Subcutaneous adipose tissue (tissue), 4 donors: ENCODE results near the gene CANX. TPM values are rescaled to one million over a fixed set of nuclear protein-coding genes. Genes with fewer than 3 reads are reported as not detected.

Experiments used
- total RNA-seq, 4 donors: library from RNA; depleted of rRNA; stranded (reverse); fragments of >200 nt; gene quantifications; one replicate each; pipeline ENCODE4 v1.1.0, GENCODE V29; 2016
- TF ChIP-seq, protein P1 (sequence below): fragments of 450-650 bp; IDR thresholded peaks from one replicate; pipeline ENCODE4 v1.5.1; 2016; ENCODE audit warnings: low read depth, mild to moderate bottlenecking, control low read depth, antibody characterized with exemption, moderate library complexity

CANX gene
- total RNA-seq, 4 donors from 2014 or later, result 304 to 430 (median 379) TPM

DNA sequence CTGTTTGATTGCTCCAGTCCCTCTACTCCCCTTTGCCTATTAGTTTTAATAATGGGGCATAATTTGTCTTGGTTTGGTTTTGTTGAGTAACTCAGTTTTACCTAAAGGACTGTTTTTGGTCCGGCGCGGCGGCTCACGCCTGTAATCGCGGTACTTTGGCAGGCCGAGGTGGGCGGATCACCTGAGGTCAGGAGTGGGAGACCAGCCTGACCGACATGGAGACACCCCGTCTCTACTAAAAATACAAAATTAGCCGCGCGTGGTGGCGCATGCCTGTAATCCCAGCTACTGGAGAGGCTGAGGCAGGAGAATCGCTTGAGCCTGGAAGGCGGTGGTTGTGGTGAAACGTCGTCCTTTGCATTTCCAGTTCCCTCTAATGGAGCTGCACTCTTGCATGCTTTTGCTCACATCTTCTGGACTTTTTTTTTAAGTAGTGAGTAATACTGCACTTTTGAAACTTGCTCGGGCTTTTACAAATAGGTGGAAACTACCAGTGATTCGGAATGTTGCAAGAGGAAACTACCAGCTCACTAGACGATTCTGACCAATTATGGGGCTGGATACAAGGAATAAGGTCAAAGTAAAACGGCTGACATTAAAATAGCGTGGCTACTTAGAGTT, 33.1 kb downstream of the CANX start:
- TF ChIP-seq, protein P1, sequence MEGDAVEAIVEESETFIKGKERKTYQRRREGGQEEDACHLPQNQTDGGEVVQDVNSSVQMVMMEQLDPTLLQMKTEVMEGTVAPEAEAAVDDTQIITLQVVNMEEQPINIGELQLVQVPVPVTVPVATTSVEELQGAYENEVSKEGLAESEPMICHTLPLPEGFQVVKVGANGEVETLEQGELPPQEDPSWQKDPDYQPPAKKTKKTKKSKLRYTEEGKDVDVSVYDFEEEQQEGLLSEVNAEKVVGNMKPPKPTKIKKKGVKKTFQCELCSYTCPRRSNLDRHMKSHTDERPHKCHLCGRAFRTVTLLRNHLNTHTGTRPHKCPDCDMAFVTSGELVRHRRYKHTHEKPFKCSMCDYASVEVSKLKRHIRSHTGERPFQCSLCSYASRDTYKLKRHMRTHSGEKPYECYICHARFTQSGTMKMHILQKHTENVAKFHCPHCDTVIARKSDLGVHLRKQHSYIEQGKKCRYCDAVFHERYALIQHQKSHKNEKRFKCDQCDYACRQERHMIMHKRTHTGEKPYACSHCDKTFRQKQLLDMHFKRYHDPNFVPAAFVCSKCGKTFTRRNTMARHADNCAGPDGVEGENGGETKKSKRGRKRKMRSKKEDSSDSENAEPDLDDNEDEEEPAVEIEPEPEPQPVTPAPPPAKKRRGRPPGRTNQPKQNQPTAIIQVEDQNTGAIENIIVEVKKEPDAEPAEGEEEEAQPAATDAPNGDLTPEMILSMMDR, result no peak

DNA sequence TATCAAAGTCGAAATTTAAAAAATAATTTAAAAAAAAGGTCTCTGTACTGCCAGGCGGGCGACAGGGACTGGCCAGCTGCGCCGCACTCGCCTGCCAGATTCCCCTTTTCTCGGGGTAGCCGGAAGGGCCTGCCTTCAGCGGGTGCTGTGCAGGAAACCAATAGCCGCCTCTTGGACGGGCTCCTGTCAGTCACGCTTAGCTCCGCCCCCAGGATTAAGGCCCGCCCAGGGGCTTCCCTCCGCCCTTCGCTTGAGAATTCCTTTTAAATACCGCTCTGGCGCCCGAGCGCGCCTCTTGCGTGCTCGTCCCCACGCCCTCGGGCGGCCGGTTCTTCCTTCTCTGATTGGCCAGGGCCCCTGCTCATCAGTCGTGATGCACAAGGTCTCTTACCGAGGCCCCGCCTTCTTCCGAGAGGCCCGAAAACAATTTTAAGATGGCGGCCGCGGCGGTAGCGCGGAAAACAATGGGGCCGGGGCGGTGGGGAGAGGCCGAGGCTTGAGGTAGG, 33.7 kb downstream of the CANX start, which contains the start of gene MAML1:
MAML1 (plus strand) TSS at position 411 of the 506 bp plus-strand sequence. CDS start 291 bp downstream, outside the sequence.
- TF ChIP-seq, protein P1, result no peak

DNA sequence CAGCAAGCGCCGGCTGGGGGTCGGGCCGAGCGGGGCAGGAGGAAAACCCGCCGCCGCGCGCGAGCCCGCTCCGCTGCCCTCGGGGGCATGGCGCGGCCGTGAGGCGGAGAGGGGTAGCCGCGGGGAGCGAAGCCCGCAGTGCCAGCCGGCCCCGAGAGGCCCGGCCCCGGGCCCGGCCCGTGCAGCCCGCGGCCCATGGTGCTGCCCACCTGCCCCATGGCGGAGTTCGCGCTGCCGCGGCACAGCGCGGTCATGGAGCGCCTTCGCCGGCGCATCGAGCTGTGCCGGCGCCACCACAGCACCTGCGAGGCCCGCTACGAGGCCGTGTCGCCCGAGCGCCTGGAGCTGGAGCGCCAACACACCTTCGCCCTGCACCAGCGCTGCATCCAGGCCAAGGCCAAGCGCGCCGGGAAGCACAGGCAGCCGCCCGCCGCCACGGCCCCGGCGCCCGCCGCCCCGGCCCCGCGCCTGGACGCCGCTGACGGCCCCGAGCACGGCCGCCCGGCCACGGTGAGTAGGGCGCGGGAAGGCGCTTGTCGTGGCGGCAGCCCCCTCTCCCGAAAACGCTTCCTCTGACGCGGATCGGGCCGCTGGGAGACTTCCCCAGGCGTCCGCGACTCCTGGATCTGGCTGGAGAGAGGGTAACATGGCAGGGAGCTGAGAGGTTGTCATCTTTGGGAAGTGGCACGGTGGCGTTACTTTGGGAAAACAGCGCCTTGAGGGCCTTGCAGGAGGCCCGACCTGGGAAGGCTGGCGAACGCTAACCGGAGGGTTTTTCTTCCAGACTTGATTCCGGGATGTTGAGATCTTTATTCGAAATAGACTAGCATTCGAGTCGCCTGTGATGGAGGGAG, 34.4 kb downstream of the CANX start:
- TF ChIP-seq, protein P1, result no peak

DNA sequence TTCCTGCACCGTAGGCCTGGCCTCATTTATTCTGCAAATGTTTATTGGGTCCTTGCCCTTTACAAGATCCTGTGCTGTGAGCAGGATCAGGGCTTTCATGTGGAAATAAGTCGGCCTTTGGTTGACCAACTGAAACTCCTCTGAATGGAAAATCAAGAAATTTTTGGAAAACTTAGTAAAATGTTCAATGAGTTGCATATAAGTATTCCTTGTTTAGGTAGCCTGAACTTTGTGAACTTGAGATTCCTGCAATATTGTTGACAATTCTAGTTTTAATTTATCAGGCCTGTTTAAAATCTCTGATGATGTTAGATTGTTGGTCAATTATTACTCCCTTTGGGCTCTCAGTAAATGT, 35.0 kb downstream of the CANX start:
- TF ChIP-seq, protein P1, result no peak

DNA sequence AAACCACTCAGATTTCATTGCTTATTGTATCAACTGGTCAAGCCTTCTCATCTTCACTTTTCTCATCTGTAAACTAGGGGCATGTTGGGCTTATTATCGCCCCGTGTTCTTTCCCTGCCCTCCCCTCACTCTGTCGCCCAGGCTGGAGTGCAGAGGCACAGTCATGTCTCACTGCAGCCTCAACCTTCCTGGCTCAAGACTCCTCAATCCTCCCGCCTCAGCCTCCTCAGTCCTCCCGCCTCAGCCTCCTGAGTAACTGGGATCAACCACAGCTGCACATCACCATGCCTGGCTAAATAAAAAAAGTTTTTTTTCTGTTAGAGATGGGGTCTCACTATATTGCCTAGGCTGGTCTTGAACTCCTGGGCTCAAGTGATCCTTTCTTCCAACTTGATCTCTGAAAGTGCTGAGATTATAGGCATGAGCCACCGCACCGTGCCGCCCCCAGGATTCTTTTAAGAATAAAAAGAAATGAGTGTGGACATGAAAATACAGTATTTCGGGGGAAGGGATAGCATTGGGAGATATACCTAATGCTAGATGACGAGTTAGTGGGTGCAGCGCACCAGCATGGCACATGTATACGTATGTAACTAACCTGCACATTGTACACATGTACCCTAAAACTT, 35.9 kb downstream of the CANX start:
- TF ChIP-seq, protein P1, result no peak

DNA sequence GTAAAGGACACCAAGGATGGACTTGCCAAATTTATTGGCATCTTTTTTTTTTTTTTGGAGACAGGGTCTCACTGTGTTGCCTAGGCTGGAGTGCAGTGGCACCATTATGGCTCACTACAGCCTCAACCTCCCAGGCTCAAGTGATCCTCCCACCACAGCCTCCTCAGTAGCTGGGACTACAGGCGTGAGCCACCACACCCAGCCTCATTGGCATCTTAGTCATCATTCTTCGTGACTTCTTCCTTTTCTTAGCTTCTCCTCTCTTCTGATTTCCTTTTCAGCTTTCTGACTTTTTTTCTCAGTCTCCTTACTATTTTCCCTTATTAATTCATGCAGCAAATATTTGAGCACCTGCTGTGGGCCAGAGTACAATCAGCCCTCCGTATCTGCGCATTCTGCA, 40.0 kb downstream of the CANX start:
- TF ChIP-seq, protein P1, result no peak

DNA sequence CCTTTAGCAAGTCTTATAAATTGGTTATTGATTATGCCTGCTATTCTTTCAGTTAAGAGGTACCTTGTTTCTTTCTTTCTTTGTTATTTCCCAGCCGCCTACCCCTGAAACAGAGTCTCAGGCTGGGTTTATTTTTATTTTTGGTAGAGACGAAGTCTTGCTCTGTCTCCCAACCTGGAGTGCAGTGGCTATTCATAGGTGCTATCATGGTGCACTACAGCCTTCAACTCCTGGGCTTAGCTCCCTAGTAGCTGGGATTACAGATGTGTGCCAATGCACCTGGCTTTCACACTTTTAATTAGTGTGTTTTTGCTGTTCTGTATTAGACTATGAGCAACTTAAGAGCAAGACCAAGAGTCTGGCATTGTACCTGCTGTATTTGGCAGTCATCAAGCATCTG, 48.1 kb downstream of the CANX start:
- TF ChIP-seq, protein P1, result no peak
